GM12878 (cell line): ENCODE measurements around the gene WWOX. TPM values are rescaled to one million over a fixed set of nuclear protein-coding genes. Genes with fewer than 3 reads are reported as not detected.
A peak's percentile ranks its signal among the peaks of the same experiment; 100 is the strongest.

Source experiments
- ATAC-seq: fragments of 200-7000 bp; cut with Tn5 transposase; 3 replicates; pipeline ENCODE4 v1.9.1; 2020; ENCODE audit warnings: mild to moderate bottlenecking, moderate library complexity
- BruUV-seq: library from RNA; stranded (reverse); fragments of 400-500 nt; replicated peaks from 2 replicates; lab custom pipeline; 2021; lab: Mats Ljungman, UMichigan
- CTCF ChIA-PET: fragments of 300-600 bp; sonication (Branson Sonifier 250); formaldehyde crosslinking; extraction: SDS; loops from one replicate; lab custom pipeline; 2021; ENCODE audit warnings: inconsistent platforms; lab: Yijun Ruan, JAX
- POLR2A ChIA-PET: fragments of 350-600 bp; formaldehyde crosslinking; extraction: SDS; loops from one replicate; lab custom pipeline; 2021; ENCODE audit warnings: inconsistent platforms; lab: Charles Lee
- RAD21 ChIA-PET: fragments of 300-600 bp; sonication (Branson Sonifier 250); formaldehyde crosslinking; loops from one replicate; lab custom pipeline; 2023; ENCODE audit warnings: antibody characterized with exemption; ENCODE audit not compliant: unreplicated experiment; lab: Charles Lee
- SMC1A ChIA-PET: fragments of 300-600 bp; sonication (Branson Sonifier 250); formaldehyde crosslinking; loops from one replicate; lab custom pipeline; 2023; ENCODE audit not compliant: unreplicated experiment, uncharacterized antibody; lab: Charles Lee
- DNase-seq: peaks from one replicate; pipeline ENCODE4 v3.0.0-alpha.2; 2011; ENCODE audit warnings: low read depth, low spot score
- FAIRE-seq: peaks from 3 replicates; lab custom pipeline; 2011; peaks lifted over from hg19 to GRCh38; lab: Jason Lieb, UNC
- H2AFZ ChIP-seq: 2 replicates; pipeline ENCODE4 v1.6.0; 2011; ENCODE audit warnings: low read depth, low read length, control low read depth; ENCODE audit not compliant: control insufficient read depth
- H3K27ac ChIP-seq: 2 replicates; pipeline ENCODE4 v1.5.1; 2011; ENCODE audit warnings: control low read depth; ENCODE audit not compliant: control insufficient read depth, insufficient read depth
- H3K27me3 ChIP-seq, 2 experiments: replicated peaks in 1 of 2; 2 replicates each; pipeline versions ENCODE4 v1.6.0 to v1.6.1; 2011; ENCODE audit warnings: low read length in 1 of 2; ENCODE audit not compliant: control insufficient read depth in 2 of 2, insufficient read depth in 2 of 2
- H3K36me3 ChIP-seq, 2 experiments: 2 replicates each; pipeline ENCODE4 v1.5.1; 2011; ENCODE audit warnings: low read length in 1 of 2; ENCODE audit not compliant: control insufficient read depth in 2 of 2, insufficient read depth in 2 of 2
- H3K4me1 ChIP-seq: 2 replicates; pipeline ENCODE4 v1.6.1; 2011; ENCODE audit warnings: mild to moderate bottlenecking, low read length, moderate library complexity, mixed read lengths; ENCODE audit not compliant: control insufficient read depth, insufficient read depth
- H3K4me2 ChIP-seq: 2 replicates; pipeline ENCODE4 v1.6.0; 2011; ENCODE audit warnings: control low read depth; ENCODE audit not compliant: control insufficient read depth, insufficient read depth
- H3K4me3 ChIP-seq: fragments of 200-600 bp; sonication (generic); 2 replicates; pipeline ENCODE4 v1.5.1; 2016
- H3K79me2 ChIP-seq: 2 replicates; pipeline ENCODE4 v1.6.0; 2011; ENCODE audit warnings: low read length; ENCODE audit not compliant: control insufficient read depth, insufficient read depth
- H3K9ac ChIP-seq: 2 replicates; pipeline ENCODE4 v1.8.0; 2011; ENCODE audit warnings: low read length, control low read depth, mixed read lengths; ENCODE audit not compliant: control insufficient read depth, insufficient read depth
- H3K9me3 ChIP-seq: replicated peaks from 3 replicates; pipeline ENCODE4 v1.5.1; 2011; ENCODE audit warnings: mild to moderate bottlenecking, low read length; ENCODE audit not compliant: control insufficient read depth, insufficient read depth
- H4K20me1 ChIP-seq: 2 replicates; pipeline ENCODE4 v1.6.0; 2011; ENCODE audit not compliant: control insufficient read depth, insufficient read depth
- BHLHE40 ChIP-seq, 2 experiments: fragments of 450-650 bp in 1 of 2; IDR thresholded peaks; 2 replicates each; pipeline ENCODE4 v1.6.1; 2011 to 2017; ENCODE audit warnings: low read depth in 2 of 2, borderline replicate concordance in 1 of 2, improper control_type of control experiment in 1 of 2, low read length in 1 of 2, mild to moderate bottlenecking in 1 of 2
- BRCA1 ChIP-seq: IDR thresholded peaks from 2 replicates; pipeline ENCODE4 v1.6.1; 2011; ENCODE audit warnings: low read depth, low read length, improper control_type of control experiment
- CBFB ChIP-seq: IDR thresholded peaks from 2 replicates; pipeline ENCODE4 v1.6.1; 2016; ENCODE audit warnings: antibody characterized with exemption, low read depth
- EZH2 ChIP-seq: IDR thresholded peaks from 2 replicates; pipeline ENCODE4 v1.6.1; 2012; ENCODE audit warnings: low read depth, mild to moderate bottlenecking, control low read depth, inconsistent platforms, low read length, borderline replicate concordance; ENCODE audit not compliant: control insufficient read depth
- HCFC1 ChIP-seq: fragments of 150-350 bp; IDR thresholded peaks from 2 replicates; pipeline ENCODE4 v1.6.1; 2014; ENCODE audit warnings: low read length
- IRF5 ChIP-seq: fragments of 450-650 bp; IDR thresholded peaks from 2 replicates; pipeline ENCODE4 v1.6.1; 2017; ENCODE audit warnings: borderline replicate concordance
- JUND ChIP-seq: IDR thresholded peaks from 2 replicates; pipeline ENCODE4 v1.6.1; 2012; ENCODE audit warnings: low read depth, mild to moderate bottlenecking, low read length, improper control_type of control experiment, moderate library complexity
- MTA2 ChIP-seq: fragments of 450-650 bp; IDR thresholded peaks from 2 replicates; pipeline ENCODE4 v1.6.1; 2016; ENCODE audit warnings: low read depth, mild to moderate bottlenecking, moderate library complexity
- MTA3 ChIP-seq: IDR thresholded peaks from 2 replicates; pipeline ENCODE4 v1.6.1; 2012; ENCODE audit warnings: low read length, inconsistent platforms, borderline replicate concordance
- NFYA ChIP-seq: IDR thresholded peaks from 2 replicates; pipeline ENCODE4 v1.6.1; 2011; ENCODE audit warnings: low read depth, mild to moderate bottlenecking, low read length, improper control_type of control experiment, borderline replicate concordance
- NR2F1 ChIP-seq: fragments of 450-650 bp; conservative IDR thresholded peaks from 2 replicates; pipeline ENCODE4 v1.6.1; 2017; ENCODE audit warnings: mild to moderate bottlenecking
- ZBED1 ChIP-seq: IDR thresholded peaks from 2 replicates; pipeline ENCODE4 v1.6.1; 2016; ENCODE audit warnings: borderline replicate concordance
- WGBS: methylation state at CpG from one replicate; pipeline ENCODE4 v1.1.6; 2016; ENCODE audit warnings: low lambda C conversion rate; ENCODE audit not compliant: insufficient replicate concordance, insufficient coverage; ENCODE audit errors: missing lambda C conversion rate; 5-methylcytosine and 5-hydroxymethylcytosine counted together
- in situ Hi-C: fragments of 300-500 bp; cut with MboI; formaldehyde crosslinking; loops from 9 replicates; pipeline ENCODE4 v1.14.3; 2018; ENCODE audit warnings: mixed read lengths
- intact Hi-C: fragments of 100-400 bp; cut with micrococcal nuclease; formaldehyde crosslinking; loops from one replicate; pipeline ENCODE4 v1.14.2; 2022; ENCODE audit not compliant: unreplicated experiment
- polyA plus RNA-seq, 11 experiments: library from polyadenylated mRNA; depleted of rRNA in 4 of 11; unstranded in 6 of 11; stranded (reverse) in 5 of 11; fragments of >200 nt; fragmentation: Nextera tagmentation in 4 of 11; fragmentation: Illumina TruSeq in 1 of 11; extraction: Ambion mirVana in 4 of 11; extraction: Trizol in 1 of 11; gene quantifications; 1 replicate in 1 of 11; 2 replicates in 10 of 11; pipeline versions ENCODE4 v1.2.1 to v1.2.3, GENCODE V29; 2011 to 2016; ENCODE audit warnings: inconsistent platforms in 2 of 11, missing spikeins in 2 of 11, low read depth in 1 of 11
- total RNA-seq, 4 experiments: library from RNA; depleted of rRNA in 3 of 4; stranded (reverse); fragments of >200 nt in 3 of 4; fragmentation: Illumina TruSeq in 1 of 4; extraction: Trizol in 1 of 4; gene quantifications; 2 replicates each; pipeline versions ENCODE4 v1.2.1 to v1.2.3, GENCODE V29; 2013 to 2021
- TF ChIP-seq, protein P1 (sequence below): fragments of 450-650 bp; IDR thresholded peaks from 2 replicates; pipeline ENCODE4 v1.6.1; 2017; ENCODE audit warnings: low read depth, mild to moderate bottlenecking, moderate library complexity
- TF ChIP-seq, protein P2 (sequence below): IDR thresholded peaks from 2 replicates; pipeline ENCODE4 v1.6.1; 2012; ENCODE audit warnings: low read length, inconsistent platforms

Gene WWOX
- total and polyA plus RNA-seq, 10 of the 15 experiments (the other 5 are each of a cell fraction or from before 2014, with no cell fraction given) = 2.8 to 24.4 (median 17.8) TPM

- no peak for DNase-seq
- FAIRE-seq = no peak
- H3K36me3 ChIP-seq = no peaks in the 10 kb centered on the region
- BruUV-seq = no TSS peak
- in situ Hi-C loops (no loop called here), intact Hi-C loops (no loop called here)
- H3K27ac ChIP-seq = no peak overlapping the region
- H3K9ac ChIP-seq = no peak overlapping the region
- POLR2A ChIA-PET = no interaction called here
- WGBS = 53% methylated on average over 14 of the region's 14 CpGs
- no peak for TF ChIP-seq EZH2
- TF ChIP-seq BHLHE40 (IDR thresholded peaks at IDR 0.05; ENCODE audit: borderline replicate concordance in 1 of 2, low read depth in 2 of 2, low read length in 1 of 2) = peak in 1 of 2 experiments; percentile 14; a peak in 1 of 4 replicates
- no peaks in the 10 kb centered on the region for H3K4me1 ChIP-seq
- CTCF ChIA-PET = no interaction called here
- ATAC-seq = no peak
- H3K27me3 ChIP-seq = no peaks in the 10 kb centered on the region
- H3K4me2 ChIP-seq = no peak overlapping the region
- H3K9me3 ChIP-seq = no peaks in the 10 kb centered on the region; the same call in 2 of the 3 replicates
- H3K79me2 ChIP-seq = no peaks in the 10 kb centered on the region
- SMC1A ChIA-PET = interaction anchor here (1.0 to 2.1 kb wide), 2 partner anchors 11 to 19 kb away, joined by 3 to 5 read pairs; no protein-coding TSS in a partner anchor
- H4K20me1 ChIP-seq = no peaks in the 10 kb centered on the region
- H2AFZ ChIP-seq = no peak overlapping the region
- RAD21 ChIA-PET = no interaction called here
- no peak overlapping the region for H3K4me3 ChIP-seq
These were observed 1077.6 kb downstream of the WWOX start for GRCh38 chr16:79177018-79177417.

DNA sequence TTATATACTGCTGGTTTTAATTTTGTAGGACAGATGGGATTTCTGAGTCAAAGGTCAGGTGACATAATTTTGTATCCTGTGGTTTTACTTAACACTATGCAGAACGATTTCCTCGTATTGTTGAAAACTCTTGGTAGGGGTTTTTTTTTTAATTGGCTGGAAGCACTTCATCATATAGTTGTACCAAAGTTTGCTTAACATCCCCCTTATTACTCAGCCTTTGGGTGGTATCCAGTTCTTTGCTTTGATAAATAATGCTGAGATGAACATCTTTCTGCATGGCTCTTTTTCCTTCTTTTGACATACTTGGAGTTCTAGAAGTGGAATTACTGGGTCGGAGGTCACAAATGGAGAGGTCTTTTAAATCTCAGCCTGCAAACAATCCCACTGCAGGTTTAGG is 1082.0 kb downstream of the WWOX start:
- ChIA-PET RAD21 (no interaction called here), SMC1A (no interaction called here), CTCF (no interaction called here)
- Histone ChIP-seq H3K36me3 (no peaks in the 10 kb centered on the region), H2AFZ (no peak overlapping the region), H4K20me1 (no peaks in the 10 kb centered on the region), H3K4me1 (no peaks in the 10 kb centered on the region), H3K79me2 (no peaks in the 10 kb centered on the region), H3K27me3 (no peaks in the 10 kb centered on the region; a peak in 2 of 4 replicates), H3K9ac (no peak overlapping the region), H3K4me3 (no peak overlapping the region), H3K4me2 (no peak overlapping the region), H3K27ac (no peak overlapping the region), H3K9me3 (no peaks in the 10 kb centered on the region; the same call in 2 of the 3 replicates)
- no peak for FAIRE-seq
- WGBS = 78% methylated on average over 3 of the region's 3 CpGs
- in situ Hi-C loops = no loop called here
- DNase-seq = no peak
- BruUV-seq = no TSS peak
- ATAC-seq = no peak
- intact Hi-C loops = no loop called here
- TF ChIP-seq NFYA (no peak), CBFB (no peak), MTA2 (no peak), IRF5 (no peak), MTA3 (no peak), NR2F1 (no peak), BRCA1 (no peak), HCFC1 (no peak), ZBED1 (no peak), JUND (no peak)
- TF ChIP-seq, protein P1, sequence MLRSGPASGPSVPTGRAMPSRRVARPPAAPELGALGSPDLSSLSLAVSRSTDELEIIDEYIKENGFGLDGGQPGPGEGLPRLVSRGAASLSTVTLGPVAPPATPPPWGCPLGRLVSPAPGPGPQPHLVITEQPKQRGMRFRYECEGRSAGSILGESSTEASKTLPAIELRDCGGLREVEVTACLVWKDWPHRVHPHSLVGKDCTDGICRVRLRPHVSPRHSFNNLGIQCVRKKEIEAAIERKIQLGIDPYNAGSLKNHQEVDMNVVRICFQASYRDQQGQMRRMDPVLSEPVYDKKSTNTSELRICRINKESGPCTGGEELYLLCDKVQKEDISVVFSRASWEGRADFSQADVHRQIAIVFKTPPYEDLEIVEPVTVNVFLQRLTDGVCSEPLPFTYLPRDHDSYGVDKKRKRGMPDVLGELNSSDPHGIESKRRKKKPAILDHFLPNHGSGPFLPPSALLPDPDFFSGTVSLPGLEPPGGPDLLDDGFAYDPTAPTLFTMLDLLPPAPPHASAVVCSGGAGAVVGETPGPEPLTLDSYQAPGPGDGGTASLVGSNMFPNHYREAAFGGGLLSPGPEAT = no peak
- TF ChIP-seq, protein P2, sequence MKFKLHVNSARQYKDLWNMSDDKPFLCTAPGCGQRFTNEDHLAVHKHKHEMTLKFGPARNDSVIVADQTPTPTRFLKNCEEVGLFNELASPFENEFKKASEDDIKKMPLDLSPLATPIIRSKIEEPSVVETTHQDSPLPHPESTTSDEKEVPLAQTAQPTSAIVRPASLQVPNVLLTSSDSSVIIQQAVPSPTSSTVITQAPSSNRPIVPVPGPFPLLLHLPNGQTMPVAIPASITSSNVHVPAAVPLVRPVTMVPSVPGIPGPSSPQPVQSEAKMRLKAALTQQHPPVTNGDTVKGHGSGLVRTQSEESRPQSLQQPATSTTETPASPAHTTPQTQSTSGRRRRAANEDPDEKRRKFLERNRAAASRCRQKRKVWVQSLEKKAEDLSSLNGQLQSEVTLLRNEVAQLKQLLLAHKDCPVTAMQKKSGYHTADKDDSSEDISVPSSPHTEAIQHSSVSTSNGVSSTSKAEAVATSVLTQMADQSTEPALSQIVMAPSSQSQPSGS = no peak
- TF ChIP-seq, all 136 proteins: peak for 0
- POLR2A ChIA-PET = no interaction called here
